Hepatocyte (in vitro differentiated cells): ENCODE results near the gene CNR2. TPM values are rescaled to one million over a fixed set of nuclear protein-coding genes. Genes with fewer than 3 reads are reported as not detected.
"Not testable (repeated sequence)": the region's sequence is repeated elsewhere in the genome, so short reads cannot be mapped to it uniquely, and the experiment has no call there.

Experiments used
- DNase-seq: peaks from one replicate; pipeline ENCODE4 v3.0.0-alpha.2; 2016; ENCODE audit warnings: low spot score
- H2AFZ ChIP-seq: fragments of 200-600 bp; sonication (generic); 2 replicates; pipeline ENCODE4 v1.6.0; 2016; ENCODE audit warnings: antibody characterized with exemption, mild to moderate bottlenecking
- H3K27ac ChIP-seq: fragments of 200-600 bp; sonication (generic); 2 replicates; pipeline ENCODE4 v1.5.1; 2016; ENCODE audit warnings: mild to moderate bottlenecking
- H3K27me3 ChIP-seq: fragments of 200-600 bp; sonication (generic); 2 replicates; pipeline ENCODE4 v1.6.1; 2016
- H3K36me3 ChIP-seq: fragments of 200-600 bp; sonication (generic); replicated peaks from 2 replicates; pipeline ENCODE4 v1.5.1; 2016; ENCODE audit warnings: low read depth; ENCODE audit not compliant: insufficient read depth
- H3K4me1 ChIP-seq: fragments of 200-600 bp; sonication (generic); 2 replicates; pipeline ENCODE4 v1.5.1; 2016; ENCODE audit warnings: mild to moderate bottlenecking, moderate library complexity; ENCODE audit not compliant: insufficient read depth
- H3K4me2 ChIP-seq: fragments of 200-600 bp; sonication (generic); 2 replicates; pipeline ENCODE4 v1.6.0; 2016
- H3K4me3 ChIP-seq: fragments of 200-600 bp; sonication (generic); 2 replicates; pipeline ENCODE4 v1.5.1; 2016; ENCODE audit warnings: mild to moderate bottlenecking
- H3K79me2 ChIP-seq: fragments of 200-600 bp; sonication (generic); 2 replicates; pipeline ENCODE4 v1.6.0; 2017; ENCODE audit warnings: mild to moderate bottlenecking
- H3K9me2 ChIP-seq: fragments of 200-600 bp; sonication (generic); replicated peaks from 2 replicates; pipeline ENCODE4 v1.6.0; 2017; ENCODE audit warnings: mild to moderate bottlenecking; ENCODE audit not compliant: insufficient read depth
- H3K9me3 ChIP-seq: fragments of 200-600 bp; sonication (generic); 2 replicates; pipeline ENCODE4 v1.5.1; 2016; ENCODE audit warnings: low read depth, mild to moderate bottlenecking
- H4K20me1 ChIP-seq: fragments of 200-600 bp; sonication (generic); 2 replicates; pipeline ENCODE4 v1.6.0; 2016; ENCODE audit warnings: mild to moderate bottlenecking; ENCODE audit not compliant: insufficient read depth, poor library complexity, severe bottlenecking
- CTCF ChIP-seq: fragments of 200-600 bp; sonication (generic); IDR thresholded peaks from 2 replicates; pipeline ENCODE4 v1.5.1; 2016; ENCODE audit warnings: antibody characterized with exemption, mild to moderate bottlenecking; ENCODE audit not compliant: poor library complexity
- EZH2 ChIP-seq: fragments of 200-600 bp; sonication (generic); IDR thresholded peaks from 2 replicates; pipeline ENCODE4 v1.6.1; 2016; ENCODE audit warnings: antibody characterized with exemption, mild to moderate bottlenecking, borderline replicate concordance
- EZH2phosphoT487 ChIP-seq: fragments of 200-600 bp; sonication (generic); IDR thresholded peaks from one replicate; pipeline ENCODE4 v1.6.1; 2018; ENCODE audit warnings: antibody characterized with exemption, mild to moderate bottlenecking, low read depth, moderate library complexity; ENCODE audit not compliant: unreplicated experiment, severe bottlenecking
- WGBS: methylation state at CpG from one replicate; pipeline ENCODE4 v1.1.6; 2016; ENCODE audit warnings: low lambda C conversion rate; ENCODE audit errors: missing lambda C conversion rate; 5-methylcytosine and 5-hydroxymethylcytosine counted together
- polyA plus RNA-seq: library from polyadenylated mRNA; unstranded; fragments of >200 nt; fragmentation: Nextera tagmentation; extraction: Ambion mirVana; gene quantifications from 2 replicates; pipeline ENCODE4 v1.2.1, GENCODE V29; 2016
- total RNA-seq: library from RNA; depleted of rRNA; stranded (reverse); fragments of >200 nt; gene quantifications from 2 replicates; pipeline ENCODE4 v1.2.3, GENCODE V29; 2014

CNR2 gene
- total and polyA plus RNA-seq, 2 experiments from 2014 or later, result not detected

- DNase-seq, result peak; percentile 82
- peak overlapping the region; percentile 1 for H3K4me3 ChIP-seq
Measured at GRCh38 chr1:23838401-23838866, 74.7 kb downstream of the CNR2 start.

GRCh38 chr1:23837908-23838307 is 75.3 kb downstream of the CNR2 start:
- peak overlapping the region; percentile 82 for H3K4me2 ChIP-seq
- no peaks in the 10 kb centered on the region for H3K9me3 ChIP-seq
- peak overlapping the region; percentile 28 for H2AFZ ChIP-seq
- no peaks in the 10 kb centered on the region for H3K4me1 ChIP-seq
- no peaks in the 10 kb centered on the region for H3K79me2 ChIP-seq
- TF ChIP-seq EZH2 (no peak), EZH2phosphoT487 (no peak), CTCF (no peak)
- peaks cover 9% of the 10 kb centered on the region for H3K27me3 ChIP-seq
- peak; percentile 9 for DNase-seq
- peak overlapping the region; percentile 5 for H3K27ac ChIP-seq
- 21% methylated on average over 13 of the region's 13 CpGs for WGBS
- no peaks in the 10 kb centered on the region for H3K36me3 ChIP-seq
- no peak overlapping the region for H3K4me3 ChIP-seq
- no peaks in the 10 kb centered on the region for H3K9me2 ChIP-seq
- H4K20me1 ChIP-seq, result no peaks in the 10 kb centered on the region

More at GRCh38 chr1:23838401-23838866, 74.7 kb downstream of the CNR2 start:
- H3K27ac ChIP-seq, result peak overlapping the region; percentile 5
- no peaks in the 10 kb centered on the region for H4K20me1 ChIP-seq
- peak overlapping the region; percentile 48 for H2AFZ ChIP-seq
- TF ChIP-seq CTCF (no peak), EZH2phosphoT487 (no peak), EZH2 (no peak)
- H3K27me3 ChIP-seq, result peaks cover 9% of the 10 kb centered on the region
- no peaks in the 10 kb centered on the region for H3K9me2 ChIP-seq
- H3K4me1 ChIP-seq, result no peaks in the 10 kb centered on the region
- no peaks in the 10 kb centered on the region for H3K9me3 ChIP-seq
- H3K4me2 ChIP-seq, result peak overlapping the region; percentile 82
- 1% methylated on average over 10 of the region's 21 CpGs for WGBS
- H3K36me3 ChIP-seq, result no peaks in the 10 kb centered on the region
- H3K79me2 ChIP-seq, result no peaks in the 10 kb centered on the region

GRCh38 chr1:23836037-23836436 is 77.1 kb downstream of the CNR2 start:
- 85% methylated on average over 3 of the region's 3 CpGs for WGBS

GRCh38 chr1:23834156-23834555 is 79.0 kb downstream of the CNR2 start:
- H3K4me3 ChIP-seq, H3K4me1 ChIP-seq, H2AFZ ChIP-seq, H3K36me3 ChIP-seq, H3K9me2 ChIP-seq, H3K9me3 ChIP-seq, H3K79me2 ChIP-seq, H3K27ac ChIP-seq, DNase-seq, H3K4me2 ChIP-seq, H4K20me1 ChIP-seq, H3K27me3 ChIP-seq: not testable (repeated sequence)
- WGBS, result 83% methylated on average over 6 of the region's 6 CpGs

More at GRCh38 chr1:23836037-23836436, 77.1 kb downstream of the CNR2 start:
- Histone ChIP-seq H3K27ac (no peak overlapping the region), H3K9me2 (no peaks in the 10 kb centered on the region), H3K27me3 (peaks cover 9% of the 10 kb centered on the region), H3K4me3 (no peak overlapping the region), H4K20me1 (no peaks in the 10 kb centered on the region), H3K79me2 (no peaks in the 10 kb centered on the region), H3K4me2 (no peak overlapping the region), H3K36me3 (no peaks in the 10 kb centered on the region), H2AFZ (no peak overlapping the region), H3K4me1 (no peaks in the 10 kb centered on the region), H3K9me3 (no peaks in the 10 kb centered on the region)
- no peak for DNase-seq
- no peak for TF ChIP-seq CTCF
- TF ChIP-seq EZH2phosphoT487, result no peak
- no peak for TF ChIP-seq EZH2
